HG02571 (cell line): ENCODE measurements around the gene ISL1.

Experiments
- ATAC-seq: cut with Tn5 transposase; IDR thresholded peaks from one replicate; pipeline ENCODE4 v1.9.1; 2021; ENCODE audit warnings: mild to moderate bottlenecking, moderate library complexity; ENCODE audit not compliant: unreplicated experiment

ISL1 gene

GRCh38 chr5:51383131-51384121 lies at the start of gene ISL1:
Gene ISL1, plus strand, starts transcription at chr5:51383448. Its CDS starts 224 bp downstream, at chr5:51383672.
- ATAC-seq = no peak

- ATAC-seq = no peak
Measured at GRCh38 chr5:51336878-51337277, 46.4 kb upstream of the ISL1 start.

GRCh38 chr5:51345106-51345505 lies 38.1 kb upstream of the ISL1 start:
- ATAC-seq = no peak

GRCh38 chr5:51347157-51347556 lies 36.1 kb upstream of the ISL1 start:
- ATAC-seq = no peak

GRCh38 chr5:51347704-51348103 lies 35.5 kb upstream of the ISL1 start:
- no peak for ATAC-seq

GRCh38 chr5:51371052-51371451 lies 12.2 kb upstream of the ISL1 start:
- ATAC-seq = no peak

GRCh38 chr5:51373880-51374523 lies 9.2 kb upstream of the ISL1 start:
- ATAC-seq = no peak

- ATAC-seq = no peak
Measured at GRCh38 chr5:51375084-51375483, 8.2 kb upstream of the ISL1 start.

- no peak for ATAC-seq
Measured at GRCh38 chr5:51376509-51376908, 6.7 kb upstream of the ISL1 start.

- no peak for ATAC-seq
Measured at GRCh38 chr5:51377151-51378060, 5.8 kb upstream of the ISL1 start.

- no peak for ATAC-seq
Measured at GRCh38 chr5:51378061-51378409, 5.2 kb upstream of the ISL1 start.

GRCh38 chr5:51378448-51379330 lies 4.6 kb upstream of the ISL1 start:
- no peak for ATAC-seq

GRCh38 chr5:51379331-51379700 lies 3.9 kb upstream of the ISL1 start:
- ATAC-seq = no peak

GRCh38 chr5:51380603-51381207 lies 2.5 kb upstream of the ISL1 start:
- no peak for ATAC-seq

GRCh38 chr5:51381761-51382474 lies 1.3 kb upstream of the ISL1 start:
- no peak for ATAC-seq

- no peak for ATAC-seq
Measured at GRCh38 chr5:51382521-51383130, 622 bp upstream of the ISL1 start.

GRCh38 chr5:51384281-51384840 lies 1.1 kb downstream of the ISL1 start:
- ATAC-seq = no peak

GRCh38 chr5:51385216-51385615 lies 2.0 kb downstream of the ISL1 start:
- ATAC-seq = no peak
